Esophagus mucosa (tissue), 1 donor: ENCODE data around the gene PACS2. TPM values are rescaled to one million over a fixed set of nuclear protein-coding genes. Genes with fewer than 3 reads are reported as not detected.
"Not testable (repeated sequence)": the region's sequence is repeated elsewhere in the genome, so short reads cannot be mapped to it uniquely, and the experiment has no call there.

Experiments used
- ATAC-seq: fragments of 200-7000 bp; cut with Tn5 transposase; one replicate; pipeline ENCODE4 v1.9.1; 2020
- total RNA-seq: library from RNA; stranded (reverse); gene quantifications from one replicate; pipeline ENCODE4 v1.2.4, GENCODE V29; 2023
- donor health status: DM: yes; HTN: yes; CAD: no.

PACS2 gene
- total RNA-seq, 1 donor from 2014 or later: 24.9 TPM

DNA sequence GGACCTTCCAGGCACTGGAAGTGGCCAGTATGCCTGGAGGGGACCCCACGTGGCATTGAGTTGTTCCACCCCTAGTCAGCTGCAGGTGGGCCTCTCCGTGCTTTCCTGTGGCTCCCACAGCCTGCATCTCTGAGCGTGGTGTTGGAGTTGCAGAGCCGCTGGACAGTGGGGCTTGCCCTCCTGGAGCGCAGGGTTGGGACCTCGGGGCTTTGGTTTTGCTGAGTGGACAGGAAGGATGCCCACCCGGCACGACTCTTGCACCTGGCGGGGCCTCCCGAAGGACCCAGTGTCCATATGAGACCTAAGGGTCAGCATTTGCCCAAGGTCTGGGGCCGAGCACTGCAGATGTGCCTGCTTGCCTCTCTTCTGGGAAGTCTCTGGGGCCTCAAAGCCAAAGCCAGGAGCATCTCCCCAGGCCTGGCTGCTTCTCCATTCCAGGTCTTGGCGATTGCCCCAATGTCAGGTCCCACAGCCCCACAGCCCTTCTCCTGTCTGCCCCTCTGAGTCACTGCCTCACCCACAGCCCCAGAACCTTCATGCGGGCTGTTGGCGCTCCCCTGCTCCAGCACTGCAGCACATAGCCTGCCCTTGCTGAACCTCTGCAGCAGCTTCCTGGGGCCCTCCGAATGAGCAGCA is 1.5 kb downstream of the PACS2 start:
- ATAC-seq: peak; percentile 2

GRCh38 chr14:105316577-105316941 is 2.0 kb downstream of the PACS2 start:
- ATAC-seq: no peak

DNA sequence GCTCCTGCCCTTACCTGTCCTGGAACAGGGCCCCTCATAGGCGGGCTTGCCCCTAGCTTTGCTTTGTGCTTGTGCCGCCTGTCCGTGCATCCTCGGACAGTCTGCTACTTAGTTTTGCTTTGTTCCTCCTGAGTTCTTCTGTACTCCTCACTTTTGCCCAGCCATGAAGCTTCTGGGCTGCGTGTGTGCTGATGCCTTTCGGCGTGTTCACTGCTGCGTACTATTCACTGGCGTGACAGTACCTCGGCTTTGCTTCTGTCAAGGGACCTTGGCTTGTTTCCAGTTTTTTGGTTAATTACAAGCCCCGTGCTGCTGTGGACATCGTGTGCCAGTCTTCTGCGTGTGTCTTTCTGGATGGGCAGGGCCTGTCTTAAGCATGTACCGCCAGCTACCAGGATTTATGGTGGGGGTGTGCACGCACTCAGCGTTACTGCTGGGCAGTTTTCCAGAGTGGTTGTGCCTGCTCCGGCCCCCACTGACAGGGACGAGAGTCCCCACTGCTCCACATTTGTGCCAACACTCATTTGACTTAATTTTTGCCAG is 2.5 kb downstream of the PACS2 start:
- ATAC-seq: no peak

- no peak for ATAC-seq
Observed at GRCh38 chr14:105317546-105317945, 3.0 kb downstream of the PACS2 start.

DNA sequence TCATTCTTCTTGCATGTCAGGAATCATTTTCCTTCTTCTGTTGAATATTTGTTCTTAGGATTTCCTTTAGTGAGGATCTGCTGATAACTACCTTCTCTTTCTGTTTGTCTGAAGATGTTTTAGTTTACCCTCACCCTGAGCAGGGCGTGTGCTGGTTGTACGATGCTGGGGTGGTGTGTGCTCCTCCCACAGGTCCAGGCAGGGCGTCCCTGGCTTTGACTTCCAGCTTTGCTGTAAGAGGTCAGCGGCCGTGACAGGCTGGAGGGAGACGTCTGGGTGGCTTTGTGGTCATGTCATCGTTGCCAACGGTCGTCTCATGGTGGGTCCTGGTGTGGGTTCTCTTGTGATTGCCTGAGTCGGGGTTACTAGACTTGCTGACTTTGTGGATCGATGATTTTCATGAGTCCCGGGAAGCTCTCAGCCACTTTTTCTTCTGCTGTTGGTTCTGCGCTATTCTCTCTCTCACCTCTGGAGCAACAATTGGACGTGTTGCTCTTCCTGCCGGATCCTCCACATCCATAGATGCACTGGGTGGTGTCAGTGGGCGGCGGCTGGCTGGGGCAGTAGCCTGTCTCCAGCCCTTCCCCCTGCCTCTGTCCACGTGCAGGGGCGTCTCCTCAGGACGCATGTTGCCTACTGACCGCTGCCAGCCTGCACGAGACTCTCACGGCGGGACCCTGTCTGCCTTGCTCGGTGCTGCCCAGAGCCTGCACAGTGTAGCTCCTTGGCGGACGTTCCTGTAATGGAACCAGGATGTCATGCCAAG is 8.4 kb downstream of the PACS2 start:
- peak; percentile 13 for ATAC-seq

- ATAC-seq: peak; percentile 9
Observed at GRCh38 chr14:105323663-105324062, 9.1 kb downstream of the PACS2 start.

GRCh38 chr14:105324080-105324778 is 9.7 kb downstream of the PACS2 start:
- no peak for ATAC-seq

DNA sequence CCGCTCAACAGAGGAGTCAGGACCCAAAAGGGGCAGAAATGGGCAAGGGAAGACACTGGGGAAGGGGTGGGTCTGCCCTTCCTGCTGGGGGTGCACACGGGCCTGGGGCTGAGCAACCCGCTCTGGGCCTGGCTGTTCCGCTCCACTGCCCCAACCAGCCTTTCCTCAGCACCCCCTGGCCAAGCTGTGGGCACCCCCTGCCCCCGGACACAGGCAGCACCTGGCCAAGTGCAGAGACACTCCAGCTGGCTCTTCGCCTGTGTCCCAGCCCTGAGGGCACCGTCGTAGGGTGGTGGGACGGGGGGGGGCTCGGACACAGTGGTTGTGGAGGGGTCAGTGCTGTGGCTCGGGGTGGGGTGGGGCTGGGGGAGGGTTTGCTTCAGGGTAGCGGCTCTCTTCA is 10.3 kb downstream of the PACS2 start:
- ATAC-seq: no peak

- ATAC-seq: no peak
Observed at GRCh38 chr14:105325303-105325702, 10.8 kb downstream of the PACS2 start.

DNA sequence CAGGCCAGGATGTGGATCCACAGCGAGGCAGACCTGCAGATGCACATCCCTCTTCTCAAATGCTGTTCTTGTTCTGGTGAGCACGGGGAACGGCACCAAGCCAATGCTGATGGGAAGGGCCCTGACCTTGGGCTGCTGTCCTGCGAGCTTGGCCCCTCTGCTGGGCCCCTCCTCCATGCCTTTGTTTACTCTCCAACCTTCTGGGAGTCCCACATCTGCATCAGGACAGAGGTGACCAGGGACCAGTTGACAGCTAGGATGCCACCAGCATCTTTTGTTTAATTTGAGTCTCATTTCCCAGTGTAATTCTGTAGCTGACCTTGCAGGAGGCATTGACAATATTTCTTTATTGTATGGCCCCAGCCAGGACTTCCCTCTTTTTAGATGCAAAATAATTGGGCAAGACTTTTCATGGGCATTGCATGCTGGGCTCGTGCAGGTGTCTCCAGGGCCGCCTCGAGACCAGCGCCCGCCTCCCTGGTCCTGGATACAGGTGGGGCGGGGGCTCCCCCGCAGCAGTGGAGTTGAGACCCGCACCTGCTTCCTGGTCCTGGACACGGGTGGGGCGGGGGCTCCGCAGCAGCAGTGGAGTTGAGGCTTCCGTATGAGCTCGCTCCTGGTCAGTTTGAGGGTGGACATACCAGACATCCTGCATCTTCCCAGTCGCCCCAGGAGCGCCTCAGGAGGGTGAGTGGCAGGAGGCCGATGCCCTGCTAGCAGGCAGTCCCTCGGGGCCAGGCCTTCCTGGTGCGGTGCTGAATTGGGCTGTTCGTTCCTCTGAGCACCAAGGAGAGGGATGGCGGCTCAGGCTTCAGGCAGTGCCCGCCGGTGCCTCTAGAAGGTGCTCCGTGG is 11.4 kb downstream of the PACS2 start:
- no peak for ATAC-seq

GRCh38 chr14:105326568-105326867 is 12.0 kb downstream of the PACS2 start:
- ATAC-seq: no peak

DNA sequence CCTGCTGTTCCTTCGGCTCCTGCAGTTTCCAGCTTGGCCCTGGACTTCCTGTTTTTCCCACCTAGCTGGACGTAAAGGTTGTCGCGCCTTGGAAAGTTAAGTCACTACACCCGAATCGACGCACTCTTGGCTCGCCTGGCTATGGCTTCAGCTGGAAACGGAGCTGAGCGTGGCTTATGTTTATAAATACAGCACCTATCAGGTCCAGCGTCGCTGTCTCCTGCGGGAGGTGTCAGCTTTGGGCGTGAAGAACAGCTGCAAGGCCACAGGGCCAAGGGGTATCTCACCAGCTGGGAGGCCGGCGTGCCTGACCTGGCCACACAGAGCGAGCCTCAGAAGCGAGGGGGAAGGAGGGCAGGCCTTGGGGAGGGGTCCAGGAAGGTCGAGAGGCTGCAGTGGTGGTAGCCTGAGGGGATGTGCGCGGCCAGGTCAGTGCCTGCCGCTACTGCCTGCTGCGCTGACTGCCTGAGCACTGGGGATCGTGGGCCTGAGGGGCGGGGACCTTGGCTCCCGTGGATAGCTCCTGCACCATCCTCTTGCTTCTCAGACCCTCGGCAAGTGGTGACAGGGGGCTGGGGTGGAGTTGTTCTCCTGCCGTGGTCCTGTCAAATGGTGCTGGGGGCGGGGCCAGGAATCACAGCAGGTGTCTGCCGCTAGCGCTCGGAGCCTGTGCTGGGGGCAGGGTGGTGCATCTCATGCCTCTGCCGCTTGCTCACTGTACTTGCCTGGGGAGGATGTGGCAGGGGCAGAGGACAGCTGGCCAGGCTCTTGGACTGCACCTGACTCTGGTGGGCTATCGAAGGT is 12.5 kb downstream of the PACS2 start:
- no peak for ATAC-seq

- not testable (repeated sequence) for ATAC-seq
Observed at GRCh38 chr14:105327695-105328045, 13.1 kb downstream of the PACS2 start.

- no peak for ATAC-seq
Observed at GRCh38 chr14:105328070-105328677, 13.6 kb downstream of the PACS2 start.

DNA sequence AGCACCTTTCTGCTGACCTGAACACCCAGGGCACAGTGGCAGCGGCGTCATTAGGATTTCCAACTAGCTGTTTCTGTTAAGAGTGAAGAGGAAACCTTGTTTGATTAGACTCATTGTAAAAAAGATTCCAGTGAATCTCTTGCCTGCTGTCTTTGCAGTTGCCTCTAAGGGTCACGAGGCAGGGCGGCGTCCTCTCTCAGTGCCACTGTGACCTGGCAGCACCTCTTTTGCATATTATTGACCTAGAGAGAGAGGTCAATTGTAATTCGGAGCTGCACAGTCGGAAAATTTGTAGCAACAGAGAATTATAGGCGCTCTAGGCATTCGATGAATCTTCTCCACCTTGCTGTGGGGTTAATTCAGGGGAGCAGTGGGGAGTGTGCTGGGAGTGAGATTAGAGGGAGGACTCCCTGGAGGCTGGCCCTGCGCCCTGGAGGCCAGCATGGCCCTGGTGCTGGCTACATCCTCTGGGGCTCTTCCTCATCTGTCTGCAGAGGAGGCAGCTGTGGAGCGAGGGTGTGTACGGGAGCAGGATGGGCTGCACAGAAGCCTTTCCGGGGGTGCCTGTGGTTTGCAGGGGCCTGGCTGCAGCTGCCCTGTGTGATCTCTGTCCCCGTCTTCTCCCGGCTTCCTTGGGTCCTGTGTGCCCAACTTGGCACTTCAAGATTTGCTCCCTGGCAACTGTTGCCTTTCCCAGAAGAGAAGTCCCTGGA is 14.3 kb downstream of the PACS2 start:
- ATAC-seq: no peak

DNA sequence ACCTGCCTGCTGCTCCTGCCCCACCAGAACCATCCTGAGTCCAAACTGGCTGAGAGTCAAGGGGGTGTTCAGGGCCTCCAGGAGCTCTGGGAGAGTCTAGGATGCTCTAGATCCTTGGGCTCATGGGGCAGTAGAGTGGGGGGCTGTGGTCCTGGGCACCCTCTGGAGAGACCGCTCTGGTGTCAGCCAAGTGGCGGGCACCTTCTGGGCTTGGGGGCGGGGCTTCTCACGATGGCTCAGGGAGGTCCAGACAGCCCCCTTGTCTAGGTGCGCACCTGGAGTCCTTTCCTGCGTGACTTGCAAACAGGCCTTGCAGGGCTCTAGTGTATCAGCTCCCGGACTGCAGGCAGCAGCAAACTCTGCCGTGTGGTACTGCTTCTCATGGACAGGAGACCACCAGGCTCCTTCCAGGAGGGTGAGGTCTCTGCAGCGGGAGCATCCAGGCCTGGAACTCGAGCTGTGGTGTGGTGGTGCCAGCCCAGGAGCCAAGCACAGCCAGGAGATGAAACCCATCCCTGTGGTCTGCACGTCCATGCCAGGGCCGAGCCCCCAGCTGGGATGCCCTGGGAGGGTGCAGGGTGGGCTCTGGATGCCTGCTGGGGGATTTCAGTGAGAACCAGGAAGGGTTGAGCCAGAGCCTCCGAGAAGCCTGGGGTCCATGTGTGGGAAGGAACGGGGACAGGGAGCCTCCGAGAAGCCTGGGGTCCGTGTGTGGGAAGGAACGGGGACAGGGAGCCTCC is 15.0 kb downstream of the PACS2 start:
- no peak for ATAC-seq

DNA sequence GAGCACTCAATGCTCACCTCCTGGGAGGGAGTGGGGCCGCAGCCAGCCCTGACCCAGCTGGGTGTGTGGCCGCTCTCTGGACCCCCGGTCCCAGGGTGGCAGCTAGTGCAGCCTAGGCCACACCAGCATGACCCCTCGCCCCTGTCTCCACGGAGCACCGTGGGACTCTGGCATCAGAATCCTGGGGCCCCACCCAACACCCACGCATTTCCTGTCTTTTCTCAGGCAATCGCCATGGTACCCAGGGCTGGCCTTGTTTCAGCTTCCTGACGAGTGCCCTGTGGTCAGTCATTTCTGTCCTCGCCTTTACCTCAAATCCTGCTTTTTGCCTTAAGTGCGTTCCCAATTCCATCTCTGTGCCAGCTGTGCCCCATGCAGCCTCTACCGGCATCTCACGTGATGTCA is 15.9 kb downstream of the PACS2 start:
- ATAC-seq: peak; percentile 34

DNA sequence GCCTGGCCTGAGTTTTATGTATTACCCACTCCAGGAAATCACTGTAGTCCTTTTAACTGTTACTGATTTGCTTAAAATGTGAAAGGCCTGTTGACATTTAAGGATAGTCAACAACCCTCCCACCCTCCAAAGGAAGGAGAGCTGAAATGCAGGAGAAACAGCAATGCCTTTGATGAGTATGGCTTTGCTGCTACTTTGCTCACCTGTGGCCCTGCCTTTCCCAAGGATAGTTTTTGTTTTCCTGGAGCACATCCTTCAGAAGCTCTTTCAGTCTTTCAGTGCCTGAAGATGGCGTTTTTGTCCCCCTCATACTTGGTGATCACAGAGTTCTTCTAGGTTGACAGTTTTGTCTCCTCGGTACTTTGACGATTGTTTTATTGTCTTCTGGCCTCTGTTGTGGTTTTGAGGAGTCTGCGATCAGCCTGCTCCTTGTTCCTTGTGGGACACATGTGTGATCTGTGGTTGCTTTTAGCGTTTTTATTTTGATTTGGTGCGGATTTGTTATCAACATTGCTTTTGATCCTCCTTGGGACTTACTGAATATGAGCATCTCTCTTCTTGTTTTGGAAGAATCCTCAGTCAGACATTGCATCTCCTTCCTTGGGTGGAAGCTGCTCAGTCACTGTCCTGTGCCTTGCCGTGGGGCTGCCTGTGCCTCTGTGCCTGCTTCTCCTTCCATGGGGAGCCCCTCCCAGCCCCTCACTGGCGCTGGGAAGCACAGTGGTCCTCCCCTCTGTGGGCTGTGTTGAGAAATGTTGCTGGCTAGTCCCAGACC is 17.2 kb downstream of the PACS2 start:
- no peak for ATAC-seq

DNA sequence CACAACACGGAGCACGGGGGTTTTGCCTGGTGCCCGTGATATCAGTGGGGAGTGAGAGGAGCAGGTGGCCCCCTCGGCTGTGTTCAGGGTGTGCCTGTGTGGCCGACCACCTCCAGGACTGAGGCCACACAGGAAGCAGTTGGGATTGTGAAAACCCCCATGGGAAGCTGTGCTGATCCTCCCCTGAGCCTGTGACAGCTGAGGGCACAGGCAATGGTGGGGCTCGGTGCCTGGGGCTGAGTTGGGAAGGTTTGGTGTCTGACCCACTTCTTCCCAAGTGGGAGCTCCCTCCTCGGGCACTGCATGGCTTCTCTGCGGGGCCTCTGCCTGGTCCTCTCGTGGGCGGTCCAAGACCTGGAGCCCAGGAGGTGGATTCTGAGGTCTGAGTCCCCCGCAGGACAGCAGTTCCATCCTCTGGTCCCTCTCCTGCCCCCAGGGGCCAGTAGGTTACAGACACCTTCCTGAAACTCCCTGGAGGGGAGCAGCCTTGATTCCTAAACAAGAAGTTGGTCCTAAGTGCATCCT is 17.9 kb downstream of the PACS2 start:
- ATAC-seq: no peak
